OCI-LY1 (cell line): ENCODE measurements around the gene DENND5A.
"Not testable (repeated sequence)": the region's sequence is repeated elsewhere in the genome, so short reads cannot be mapped to it uniquely, and the experiment has no call there.

Source experiments
- H2AFZ ChIP-seq: fragments of 200-600 bp; sonication (generic), shearing (Covaris generic); 2 replicates; pipeline ENCODE4 v1.6.0; 2014; ENCODE audit warnings: antibody characterized with exemption, mild to moderate bottlenecking, low read length
- H3F3A ChIP-seq: fragments of 200-600 bp; sonication (generic), shearing (Covaris generic); 2 replicates; pipeline ENCODE4 v1.6.0; 2014; ENCODE audit warnings: mild to moderate bottlenecking, antibody characterized with exemption, low read length, moderate library complexity; ENCODE audit not compliant: insufficient read depth
- H3K27ac ChIP-seq: fragments of 200-600 bp; sonication (generic); 2 replicates; pipeline ENCODE4 v1.5.1; 2014; ENCODE audit warnings: low read length, mixed run types, mild to moderate bottlenecking, low read depth; ENCODE audit not compliant: poor library complexity, severe bottlenecking
- H3K27me3 ChIP-seq: fragments of 200-600 bp; sonication (generic); 2 replicates; pipeline ENCODE4 v1.6.0; 2014; ENCODE audit warnings: antibody characterized with exemption, mild to moderate bottlenecking, low read length, moderate library complexity; ENCODE audit not compliant: insufficient read depth
- H3K36me3 ChIP-seq: fragments of 200-600 bp; sonication (generic); 2 replicates; pipeline ENCODE4 v1.6.1; 2014; ENCODE audit warnings: mild to moderate bottlenecking, antibody characterized with exemption, low read length, moderate library complexity, mixed read lengths; ENCODE audit not compliant: insufficient read depth
- H3K4me1 ChIP-seq: fragments of 200-600 bp; sonication (generic); 2 replicates; pipeline ENCODE4 v1.5.1; 2014; ENCODE audit warnings: mild to moderate bottlenecking, low read length, moderate library complexity; ENCODE audit not compliant: insufficient read depth, severe bottlenecking
- H3K4me2 ChIP-seq: fragments of 200-600 bp; sonication (generic), shearing (Covaris generic); 2 replicates; pipeline ENCODE4 v1.6.1; 2014; ENCODE audit warnings: low read length
- H3K4me3 ChIP-seq: fragments of 200-600 bp; sonication (generic); 2 replicates; pipeline ENCODE4 v1.5.1; 2014; ENCODE audit warnings: low read length, low read depth, mild to moderate bottlenecking, mixed read lengths; ENCODE audit not compliant: poor library complexity, severe bottlenecking
- H3K79me2 ChIP-seq: fragments of 200-600 bp; shearing (Covaris generic); 2 replicates; pipeline ENCODE4 v1.6.1; 2016; ENCODE audit warnings: mixed run types, low read length, mixed read lengths; ENCODE audit not compliant: insufficient read depth
- H3K9ac ChIP-seq: fragments of 200-600 bp; sonication (generic), shearing (Covaris generic); 2 replicates; pipeline ENCODE4 v1.6.1; 2014; ENCODE audit warnings: mild to moderate bottlenecking, low read length, mixed read lengths
- H3K9me2 ChIP-seq: fragments of 200-600 bp; sonication (generic), shearing (Covaris generic); 2 replicates; pipeline ENCODE4 v1.6.1; 2014; ENCODE audit warnings: low read depth, mild to moderate bottlenecking, low read length, mixed read lengths
- H3K9me3 ChIP-seq: fragments of 200-600 bp; shearing (Covaris generic); 2 replicates; pipeline ENCODE4 v1.6.1; 2014; ENCODE audit warnings: low read length, mixed read lengths
- H4K20me1 ChIP-seq: fragments of 200-600 bp; sonication (generic), shearing (Covaris generic); 2 replicates; pipeline ENCODE4 v1.6.0; 2016; ENCODE audit warnings: mild to moderate bottlenecking, low read length; ENCODE audit not compliant: insufficient read depth
- EZH2 ChIP-seq: fragments of 200-600 bp; sonication (generic), shearing (Covaris generic); IDR thresholded peaks from 2 replicates; pipeline ENCODE4 v1.8.0; 2017; ENCODE audit warnings: borderline replicate concordance, mixed run types, mild to moderate bottlenecking, antibody characterized with exemption, low read length, moderate library complexity, mixed read lengths
- TF ChIP-seq, protein P1 (sequence below): fragments of 200-600 bp; sonication (generic), shearing (Covaris generic); IDR thresholded peaks from 2 replicates; pipeline ENCODE4 v1.5.1; 2017; ENCODE audit warnings: mild to moderate bottlenecking, antibody characterized with exemption, low read length, moderate library complexity, mixed read lengths

DENND5A gene

DNA sequence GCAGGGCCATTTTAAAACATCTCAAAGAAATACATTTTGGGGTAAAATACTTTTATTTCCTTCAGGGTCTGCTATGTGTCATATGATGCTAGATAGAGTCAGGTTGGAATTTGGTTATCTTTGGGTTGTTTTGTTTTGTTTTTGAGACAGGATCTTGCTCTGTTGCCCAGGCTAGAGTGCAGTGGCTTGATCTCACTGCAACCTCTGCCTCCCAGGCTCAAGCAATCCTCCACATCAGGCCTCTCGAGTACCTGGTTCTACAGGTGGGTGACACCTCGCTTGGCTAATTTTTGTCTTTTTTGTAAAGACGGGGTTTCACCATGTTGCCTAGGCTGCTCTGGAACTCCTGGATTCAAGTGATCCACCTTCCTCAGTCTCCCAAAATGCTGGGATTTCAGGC, 17.3 kb downstream of the DENND5A start:
- no peaks in the 10 kb centered on the region for H3K79me2 ChIP-seq
- H3K4me2 ChIP-seq, result no peak overlapping the region
- no peaks in the 10 kb centered on the region for H4K20me1 ChIP-seq
- no peaks in the 10 kb centered on the region for H3K9me3 ChIP-seq
- no peaks in the 10 kb centered on the region; the same call in 1 of the 2 replicates for H3K27me3 ChIP-seq
- no peak overlapping the region for H3K9ac ChIP-seq
- no peaks in the 10 kb centered on the region for H3K9me2 ChIP-seq
- H3K27ac ChIP-seq, result no peak overlapping the region
- H2AFZ ChIP-seq, result no peak overlapping the region
- no peaks in the 10 kb centered on the region for H3K4me1 ChIP-seq
- no peaks in the 10 kb centered on the region for H3K36me3 ChIP-seq
- no peaks in the 10 kb centered on the region for H3F3A ChIP-seq
- no peak for TF ChIP-seq EZH2
- no peak overlapping the region for H3K4me3 ChIP-seq

DNA sequence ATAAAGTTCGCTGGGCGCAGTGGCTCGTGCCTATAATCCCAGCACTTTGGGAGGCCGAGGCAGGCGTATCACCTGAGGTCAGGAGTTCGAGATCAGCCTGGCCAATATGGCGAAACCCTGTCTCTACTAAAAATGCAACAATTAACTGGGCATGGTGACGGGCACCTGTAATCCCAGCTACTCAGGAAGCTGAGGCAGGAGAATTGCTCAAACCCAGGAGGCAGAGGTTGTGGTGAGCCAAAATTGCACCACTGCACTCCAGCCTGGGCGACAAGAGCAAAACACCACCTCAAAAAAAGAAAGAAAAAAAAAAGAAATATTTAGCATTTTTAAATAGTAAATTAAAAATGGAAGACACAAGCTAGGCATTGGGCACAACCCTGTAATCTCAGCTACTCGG, 28.9 kb downstream of the DENND5A start:
- H3F3A ChIP-seq, H3K9me3 ChIP-seq, H3K9ac ChIP-seq, H4K20me1 ChIP-seq, H3K79me2 ChIP-seq, H3K4me3 ChIP-seq, H3K9me2 ChIP-seq, H3K27ac ChIP-seq, H2AFZ ChIP-seq, H3K27me3 ChIP-seq, H3K4me1 ChIP-seq, H3K4me2 ChIP-seq, H3K36me3 ChIP-seq: not testable (repeated sequence)

DNA sequence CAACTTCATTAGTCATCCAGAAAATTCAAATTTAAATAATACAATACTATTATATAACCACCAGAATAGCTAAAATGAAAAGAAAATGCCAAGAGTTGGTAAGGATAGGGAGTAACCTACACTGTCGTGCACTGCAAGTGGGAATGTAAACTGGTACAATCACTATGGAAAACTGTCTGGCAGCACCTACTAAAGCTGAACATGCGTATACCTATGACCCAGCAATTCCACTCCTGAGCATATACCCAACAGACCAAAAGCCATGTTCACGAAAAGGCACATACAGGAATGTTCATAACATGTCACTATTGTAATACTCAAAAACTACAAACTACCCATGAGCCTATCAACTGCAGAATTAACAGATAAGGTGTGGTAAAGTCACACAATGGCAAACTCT, 32.7 kb downstream of the DENND5A start:
- Histone ChIP-seq H3K9ac (no peak overlapping the region), H3K4me2 (no peak overlapping the region), H3K36me3 (no peaks in the 10 kb centered on the region; the same call in 1 of the 2 replicates), H3K27me3 (peaks cover 8% of the 10 kb centered on the region; the same call in 1 of the 2 replicates), H3K9me3 (peaks cover 3% of the 10 kb centered on the region; the same call in 1 of the 2 replicates), H3K9me2 (no peaks in the 10 kb centered on the region), H3K4me1 (no peaks in the 10 kb centered on the region), H2AFZ (no peak overlapping the region), H3F3A (no peaks in the 10 kb centered on the region), H4K20me1 (no peaks in the 10 kb centered on the region), H3K4me3 (no peak overlapping the region), H3K27ac (no peak overlapping the region), H3K79me2 (no peaks in the 10 kb centered on the region)
- no peak for TF ChIP-seq EZH2
- TF ChIP-seq, protein P1, sequence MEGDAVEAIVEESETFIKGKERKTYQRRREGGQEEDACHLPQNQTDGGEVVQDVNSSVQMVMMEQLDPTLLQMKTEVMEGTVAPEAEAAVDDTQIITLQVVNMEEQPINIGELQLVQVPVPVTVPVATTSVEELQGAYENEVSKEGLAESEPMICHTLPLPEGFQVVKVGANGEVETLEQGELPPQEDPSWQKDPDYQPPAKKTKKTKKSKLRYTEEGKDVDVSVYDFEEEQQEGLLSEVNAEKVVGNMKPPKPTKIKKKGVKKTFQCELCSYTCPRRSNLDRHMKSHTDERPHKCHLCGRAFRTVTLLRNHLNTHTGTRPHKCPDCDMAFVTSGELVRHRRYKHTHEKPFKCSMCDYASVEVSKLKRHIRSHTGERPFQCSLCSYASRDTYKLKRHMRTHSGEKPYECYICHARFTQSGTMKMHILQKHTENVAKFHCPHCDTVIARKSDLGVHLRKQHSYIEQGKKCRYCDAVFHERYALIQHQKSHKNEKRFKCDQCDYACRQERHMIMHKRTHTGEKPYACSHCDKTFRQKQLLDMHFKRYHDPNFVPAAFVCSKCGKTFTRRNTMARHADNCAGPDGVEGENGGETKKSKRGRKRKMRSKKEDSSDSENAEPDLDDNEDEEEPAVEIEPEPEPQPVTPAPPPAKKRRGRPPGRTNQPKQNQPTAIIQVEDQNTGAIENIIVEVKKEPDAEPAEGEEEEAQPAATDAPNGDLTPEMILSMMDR, result no peak

DNA sequence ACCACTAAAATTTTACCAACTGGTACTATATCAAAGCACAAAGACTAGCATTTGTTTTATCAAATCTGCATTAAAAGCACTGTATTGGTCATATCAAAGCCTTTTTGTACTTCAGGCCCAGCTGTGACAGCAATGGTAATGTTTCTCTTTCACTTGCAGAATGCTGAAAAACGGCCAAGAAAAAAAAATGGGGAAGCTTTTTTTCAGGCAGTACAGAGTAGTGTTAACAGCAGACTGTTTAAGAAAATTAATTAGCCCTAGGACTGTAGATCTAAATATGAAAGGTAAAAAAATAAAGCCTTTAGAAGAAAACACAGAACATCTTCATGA, 33.3 kb downstream of the DENND5A start:
- Histone ChIP-seq H3K27ac (no peak overlapping the region), H3K36me3 (no peaks in the 10 kb centered on the region; the same call in 1 of the 2 replicates), H2AFZ (no peak overlapping the region), H3K4me2 (no peak overlapping the region), H3K27me3 (peaks cover 8% of the 10 kb centered on the region; the same call in 1 of the 2 replicates), H3K4me1 (no peaks in the 10 kb centered on the region), H4K20me1 (no peaks in the 10 kb centered on the region), H3K9me3 (peaks cover 3% of the 10 kb centered on the region; the same call in 1 of the 2 replicates), H3F3A (no peaks in the 10 kb centered on the region), H3K79me2 (no peaks in the 10 kb centered on the region), H3K4me3 (no peak overlapping the region), H3K9ac (no peak overlapping the region), H3K9me2 (no peaks in the 10 kb centered on the region)
- TF ChIP-seq, protein P1, result no peak
- no peak for TF ChIP-seq EZH2
